OCI-LY7 (cell line): Measurements from ENCODE around the gene ABHD10.

Experiments
- EZH2phosphoT487 ChIP-seq: fragments of 200-600 bp; sonication (generic); IDR thresholded peaks from 2 replicates; pipeline ENCODE4 v1.6.1; 2018; ENCODE audit warnings: low read depth, borderline replicate concordance, mild to moderate bottlenecking, mixed run types, antibody characterized with exemption, low read length, moderate library complexity, mixed read lengths
- TF ChIP-seq, protein P1 (sequence below): fragments of 200-600 bp; sonication (generic); conservative IDR thresholded peaks from 2 replicates; pipeline ENCODE4 v1.5.1; 2014; ENCODE audit warnings: mild to moderate bottlenecking, antibody characterized with exemption, low read length, moderate library complexity, mixed read lengths

DNA sequence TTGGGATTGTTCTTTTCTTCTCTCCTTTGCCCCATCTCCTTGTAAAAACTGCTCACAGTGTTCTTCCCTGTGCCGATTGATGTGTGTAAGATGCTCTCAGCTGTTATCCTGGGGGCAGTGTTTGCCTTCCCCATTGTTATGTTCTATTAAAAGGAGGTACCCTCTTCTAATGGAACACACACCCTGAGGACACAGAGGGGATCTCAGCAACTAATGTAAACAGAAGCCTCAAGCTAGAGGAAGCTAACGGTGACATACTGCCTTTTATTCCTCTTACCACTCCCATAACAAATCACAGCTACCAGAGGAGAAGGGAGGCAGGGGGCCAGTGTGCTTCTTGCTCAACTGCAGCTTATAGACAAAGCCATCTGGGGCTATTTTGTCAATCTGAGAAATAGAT, 22.1 kb downstream of the ABHD10 start:
- TF ChIP-seq, protein P1, sequence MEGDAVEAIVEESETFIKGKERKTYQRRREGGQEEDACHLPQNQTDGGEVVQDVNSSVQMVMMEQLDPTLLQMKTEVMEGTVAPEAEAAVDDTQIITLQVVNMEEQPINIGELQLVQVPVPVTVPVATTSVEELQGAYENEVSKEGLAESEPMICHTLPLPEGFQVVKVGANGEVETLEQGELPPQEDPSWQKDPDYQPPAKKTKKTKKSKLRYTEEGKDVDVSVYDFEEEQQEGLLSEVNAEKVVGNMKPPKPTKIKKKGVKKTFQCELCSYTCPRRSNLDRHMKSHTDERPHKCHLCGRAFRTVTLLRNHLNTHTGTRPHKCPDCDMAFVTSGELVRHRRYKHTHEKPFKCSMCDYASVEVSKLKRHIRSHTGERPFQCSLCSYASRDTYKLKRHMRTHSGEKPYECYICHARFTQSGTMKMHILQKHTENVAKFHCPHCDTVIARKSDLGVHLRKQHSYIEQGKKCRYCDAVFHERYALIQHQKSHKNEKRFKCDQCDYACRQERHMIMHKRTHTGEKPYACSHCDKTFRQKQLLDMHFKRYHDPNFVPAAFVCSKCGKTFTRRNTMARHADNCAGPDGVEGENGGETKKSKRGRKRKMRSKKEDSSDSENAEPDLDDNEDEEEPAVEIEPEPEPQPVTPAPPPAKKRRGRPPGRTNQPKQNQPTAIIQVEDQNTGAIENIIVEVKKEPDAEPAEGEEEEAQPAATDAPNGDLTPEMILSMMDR, result no peak
- TF ChIP-seq EZH2phosphoT487, result no peak
